Liver (tissue), 9 donors: ENCODE data around the gene DHDH. TPM values are rescaled to one million over a fixed set of nuclear protein-coding genes. Genes with fewer than 3 reads are reported as not detected.

Experiments used
- DNase-seq: peaks from one replicate; pipeline ENCODE4 v3.0.0-alpha.2; 2017; ENCODE audit warnings: low spot score
- H3K27ac ChIP-seq, 2 donors: one replicate each; pipeline ENCODE4 v1.7.0; 2013; ENCODE audit warnings: inconsistent platforms in 2 of 2, low read length in 2 of 2, control low read depth in 1 of 2, low read depth in 1 of 2, mild to moderate bottlenecking in 1 of 2
- H3K27me3 ChIP-seq, 4 donors: one replicate each; pipeline versions ENCODE4 v1.6.1 to v1.7.0; 2013; ENCODE audit warnings: low read length in 3 of 4, inconsistent platforms in 1 of 4, mild to moderate bottlenecking in 1 of 4, moderate library complexity in 1 of 4; ENCODE audit not compliant: control insufficient read depth in 4 of 4, insufficient read depth in 4 of 4
- H3K36me3 ChIP-seq, 4 donors: one replicate each; pipeline versions ENCODE4 v1.6.1 to v1.7.0; 2013; ENCODE audit warnings: low read length in 3 of 4, mild to moderate bottlenecking in 3 of 4, low read depth in 1 of 4, moderate library complexity in 1 of 4; ENCODE audit not compliant: control insufficient read depth in 4 of 4, insufficient read depth in 3 of 4
- H3K4me1 ChIP-seq, 4 donors: one replicate each; pipeline versions ENCODE4 v1.6.1 to v1.7.0; 2013; ENCODE audit warnings: low read length in 3 of 4, mild to moderate bottlenecking in 3 of 4, moderate library complexity in 1 of 4; ENCODE audit not compliant: control insufficient read depth in 4 of 4, insufficient read depth in 4 of 4
- H3K4me3 ChIP-seq, 3 donors: one replicate each; pipeline versions ENCODE4 v1.6.1 to v1.7.0; 2013; ENCODE audit warnings: low read length in 3 of 3, control low read depth in 1 of 3, low read depth in 1 of 3, mild to moderate bottlenecking in 1 of 3
- H3K9ac ChIP-seq, 2 donors: one replicate each; pipeline ENCODE4 v1.7.0; 2013; ENCODE audit warnings: low read length in 2 of 2, mild to moderate bottlenecking in 2 of 2, moderate library complexity in 2 of 2, control low read depth in 1 of 2, low read depth in 1 of 2
- H3K9me3 ChIP-seq, 4 donors: one replicate each; pipeline versions ENCODE4 v1.6.1 to v1.7.0; 2013; ENCODE audit warnings: low read length in 3 of 4; ENCODE audit not compliant: control insufficient read depth in 4 of 4
- ATF3 ChIP-seq: IDR thresholded peaks from 2 replicates; pipeline ENCODE4 v1.6.1; 2016; ENCODE audit warnings: antibody characterized with exemption
- CTCF ChIP-seq: fragments of 150-350 bp; IDR thresholded peaks from 2 replicates; pipeline ENCODE4 v1.5.1; 2017; ENCODE audit warnings: improper control_type of control experiment, low read depth, low read length; ENCODE audit not compliant: missing input control
- EGR1 ChIP-seq, 2 donors: IDR thresholded peaks; 2 replicates each; pipeline ENCODE4 v1.6.1; 2016 to 2018; ENCODE audit warnings: antibody characterized with exemption in 2 of 2, low read depth in 2 of 2
- FOXA1 ChIP-seq: IDR thresholded peaks from 2 replicates; pipeline ENCODE4 v1.6.1; 2016; ENCODE audit warnings: antibody characterized with exemption
- FOXA2 ChIP-seq: IDR thresholded peaks from 2 replicates; pipeline ENCODE4 v1.6.1; 2016; ENCODE audit warnings: antibody characterized with exemption
- GABPA ChIP-seq, 2 donors: IDR thresholded peaks in 1 of 2; conservative IDR thresholded peaks in 1 of 2; 2 replicates each; pipeline ENCODE4 v1.6.1; 2016; ENCODE audit warnings: antibody characterized with exemption in 2 of 2, mild to moderate bottlenecking in 1 of 2, moderate library complexity in 1 of 2
- HNF4A ChIP-seq, 2 donors: conservative IDR thresholded peaks; 2 replicates each; pipeline ENCODE4 v1.6.1; 2016; ENCODE audit warnings: antibody characterized with exemption in 2 of 2, mild to moderate bottlenecking in 2 of 2
- HNF4G ChIP-seq: IDR thresholded peaks from 2 replicates; pipeline ENCODE4 v1.6.1; 2016; ENCODE audit warnings: antibody characterized with exemption
- JUND ChIP-seq, 2 donors: IDR thresholded peaks; 2 replicates each; pipeline ENCODE4 v1.6.1; 2016; ENCODE audit warnings: antibody characterized with exemption in 2 of 2
- MAX ChIP-seq: IDR thresholded peaks from 2 replicates; pipeline ENCODE4 v1.6.1; 2016; ENCODE audit warnings: antibody characterized with exemption
- NR2F2 ChIP-seq: IDR thresholded peaks from 2 replicates; pipeline ENCODE4 v1.6.1; 2016; ENCODE audit warnings: antibody characterized with exemption
- RAD21 ChIP-seq, 2 donors: IDR thresholded peaks; 2 replicates each; pipeline ENCODE4 v1.6.1; 2016; ENCODE audit warnings: antibody characterized with exemption in 2 of 2, mild to moderate bottlenecking in 2 of 2
- REST ChIP-seq: IDR thresholded peaks from 2 replicates; pipeline ENCODE4 v1.6.1; 2016; ENCODE audit warnings: antibody characterized with exemption, mild to moderate bottlenecking
- RXRA ChIP-seq, 2 donors: IDR thresholded peaks; 2 replicates each; pipeline ENCODE4 v1.6.1; 2017 to 2018; ENCODE audit warnings: antibody characterized with exemption in 2 of 2, mild to moderate bottlenecking in 1 of 2
- SP1 ChIP-seq: IDR thresholded peaks from 2 replicates; pipeline ENCODE4 v1.6.1; 2018; ENCODE audit warnings: antibody characterized with exemption, mild to moderate bottlenecking
- TAF1 ChIP-seq: conservative IDR thresholded peaks from 2 replicates; pipeline ENCODE4 v1.6.1; 2016; ENCODE audit warnings: antibody characterized with exemption, mild to moderate bottlenecking
- YY1 ChIP-seq: IDR thresholded peaks from 2 replicates; pipeline ENCODE4 v1.6.1; 2016; ENCODE audit warnings: antibody characterized with exemption, mild to moderate bottlenecking
- ZBTB33 ChIP-seq: IDR thresholded peaks from 2 replicates; pipeline ENCODE4 v1.6.1; 2016; ENCODE audit warnings: antibody characterized with exemption
- WGBS: extraction: QIAGEN DNeasy Blood & Tissue Kit; methylation state at CpG from one replicate; pipeline ENCODE4 v1.1.7; 2013; 5-methylcytosine and 5-hydroxymethylcytosine counted together
- polyA plus RNA-seq, 2 donors: library from polyadenylated mRNA; stranded (reverse) in 1 of 2; unstranded in 1 of 2; fragments of 200-250 nt in 1 of 2; fragments of >200 nt in 1 of 2; fragmentation: Nextera tagmentation in 1 of 2; extraction: Ambion mirVana in 1 of 2; gene quantifications; one replicate each; pipeline versions ENCODE4 v1.2.1 to v1.2.3, GENCODE V29; 2013 to 2015
- total RNA-seq, 2 donors: library from RNA; depleted of rRNA; stranded (reverse); fragments of >200 nt; gene quantifications; one replicate each; pipeline ENCODE4 v1.2.3, GENCODE V29; 2014
- donor health status: healthy.
- donor health status: healthy.
- donor health status: healthy.
- donor health status: healthy.
- donor health status: healthy.

Gene DHDH
- total and polyA plus RNA-seq, 4 donors: 0.16 to 1.3 TPM; not detected in 2

GRCh38 chr19:48950830-48951519 lies 17.5 kb downstream of the DHDH start:
- Histone ChIP-seq H3K27ac (no peak overlapping the region), H3K4me3 (no peak overlapping the region), H3K27me3 (no peaks in the 10 kb centered on the region), H3K9me3 (no peaks in the 10 kb centered on the region), H3K9ac (no peak overlapping the region), H3K36me3 (no peaks in the 10 kb centered on the region), H3K4me1 (peaks cover 4 to 14% (median 11%) of the 10 kb centered on the region in 4 donors)
- 58% methylated on average over 9 of the region's 9 CpGs for WGBS
- no peak for TF ChIP-seq CTCF
- TF ChIP-seq HNF4A (conservative IDR thresholded peaks at IDR 0.05): no peak
- no peak for TF ChIP-seq REST
- TF ChIP-seq FOXA1: no peak
- TF ChIP-seq FOXA2: no peak
- no peak for TF ChIP-seq TAF1
- TF ChIP-seq RAD21 (IDR thresholded peaks at IDR 0.05): no peak
- no peak for TF ChIP-seq MAX
- TF ChIP-seq YY1: no peak
- TF ChIP-seq GABPA (IDR thresholded peaks at IDR 0.05 in 1 of 2, conservative IDR thresholded peaks at IDR 0.05 in 1 of 2): no peak
- no peak for TF ChIP-seq JUND (IDR thresholded peaks at IDR 0.05)
- TF ChIP-seq EGR1 (IDR thresholded peaks at IDR 0.05; ENCODE audit: low read depth in 2 of 2): no peak
- TF ChIP-seq ZBTB33: no peak
- TF ChIP-seq HNF4G: no peak
- TF ChIP-seq ATF3: no peak
- no peak for TF ChIP-seq NR2F2
- TF ChIP-seq SP1: no peak
- no peak for TF ChIP-seq RXRA (IDR thresholded peaks at IDR 0.05)
- no peak for DNase-seq
